ENCODE measurements around the gene MTERF2. TPM values are rescaled to one million over a fixed set of nuclear protein-coding genes. Genes with fewer than 3 reads are reported as not detected.

The MTERF2 gene
- total RNA-seq, 1 donor: 3.6 TPM

- no peak for TF ChIP-seq CTCF (IDR thresholded peaks at IDR 0.05; ENCODE audit: extremely low read depth, low read depth, low read length)
- Histone ChIP-seq H3K36me3 (ENCODE audit: insufficient read depth, low read length) (no peaks in the 10 kb centered on the region), H4K20me1 (ENCODE audit: insufficient read depth, low read length) (no peaks in the 10 kb centered on the region), H3K27me3 (ENCODE audit: insufficient read depth, low read length) (no peaks in the 10 kb centered on the region), H3K79me2 (ENCODE audit: insufficient read depth, low read length) (no peaks in the 10 kb centered on the region), H3K4me1 (ENCODE audit: insufficient read depth, low read length) (peaks cover 13% of the 10 kb centered on the region), H3K27ac (ENCODE audit: low read depth, low read length) (no peak overlapping the region), H3K4me2 (ENCODE audit: insufficient read depth, low read length) (no peak overlapping the region), H3K9me3 (ENCODE audit: low read depth, low read length) (no peaks in the 10 kb centered on the region), H3K4me3 (ENCODE audit: insufficient read depth, low read length) (no peak overlapping the region), H2AFZ (ENCODE audit: low read length) (no peak overlapping the region)
- no peak for DNase-seq (ENCODE audit: insufficient read length, low spot score, missing footprints)
These were observed 36.4 kb downstream of the MTERF2 start for GRCh38 chr12:106950591-106950990.

- H4K20me1 ChIP-seq (ENCODE audit: insufficient read depth, low read length): no peaks in the 10 kb centered on the region
- no peaks in the 10 kb centered on the region for H3K79me2 ChIP-seq (ENCODE audit: insufficient read depth, low read length)
- no peak for DNase-seq (ENCODE audit: insufficient read length, low spot score, missing footprints)
- no peak for TF ChIP-seq CTCF (IDR thresholded peaks at IDR 0.05; ENCODE audit: extremely low read depth, low read depth, low read length)
- H3K27me3 ChIP-seq (ENCODE audit: insufficient read depth, low read length): no peaks in the 10 kb centered on the region
- H3K9me3 ChIP-seq (ENCODE audit: low read depth, low read length): no peaks in the 10 kb centered on the region
- H2AFZ ChIP-seq (ENCODE audit: low read length): no peak overlapping the region
- no peak overlapping the region for H3K27ac ChIP-seq (ENCODE audit: low read depth, low read length)
- no peak overlapping the region for H3K4me3 ChIP-seq (ENCODE audit: insufficient read depth, low read length)
- H3K36me3 ChIP-seq (ENCODE audit: insufficient read depth, low read length): no peaks in the 10 kb centered on the region
- H3K4me2 ChIP-seq (ENCODE audit: insufficient read depth, low read length): no peak overlapping the region
- no peaks in the 10 kb centered on the region for H3K4me1 ChIP-seq (ENCODE audit: insufficient read depth, low read length)
These were observed 39.5 kb downstream of the MTERF2 start for GRCh38 chr12:106947461-106947860.

- Histone ChIP-seq H3K36me3 (ENCODE audit: insufficient read depth, low read length) (no peaks in the 10 kb centered on the region), H3K27me3 (ENCODE audit: insufficient read depth, low read length) (no peaks in the 10 kb centered on the region), H3K4me3 (ENCODE audit: insufficient read depth, low read length) (no peak overlapping the region), H3K27ac (ENCODE audit: low read depth, low read length) (no peak overlapping the region), H3K4me2 (ENCODE audit: insufficient read depth, low read length) (no peak overlapping the region), H4K20me1 (ENCODE audit: insufficient read depth, low read length) (no peaks in the 10 kb centered on the region), H3K4me1 (ENCODE audit: insufficient read depth, low read length) (no peaks in the 10 kb centered on the region), H3K79me2 (ENCODE audit: insufficient read depth, low read length) (no peaks in the 10 kb centered on the region), H2AFZ (ENCODE audit: low read length) (no peak overlapping the region), H3K9me3 (ENCODE audit: low read depth, low read length) (no peaks in the 10 kb centered on the region)
- no peak for TF ChIP-seq CTCF (IDR thresholded peaks at IDR 0.05; ENCODE audit: extremely low read depth, low read depth, low read length)
- no peak for DNase-seq (ENCODE audit: insufficient read length, low spot score, missing footprints)
These were observed 41.6 kb downstream of the MTERF2 start for GRCh38 chr12:106945261-106945851.

- TF ChIP-seq CTCF (IDR thresholded peaks at IDR 0.05; ENCODE audit: extremely low read depth, low read depth, low read length): no peak
- H3K4me3 ChIP-seq (ENCODE audit: insufficient read depth, low read length): no peak overlapping the region
- no peak overlapping the region for H2AFZ ChIP-seq (ENCODE audit: low read length)
- no peaks in the 10 kb centered on the region for H4K20me1 ChIP-seq (ENCODE audit: insufficient read depth, low read length)
- H3K4me2 ChIP-seq (ENCODE audit: insufficient read depth, low read length): no peak overlapping the region
- no peaks in the 10 kb centered on the region for H3K36me3 ChIP-seq (ENCODE audit: insufficient read depth, low read length)
- H3K79me2 ChIP-seq (ENCODE audit: insufficient read depth, low read length): no peaks in the 10 kb centered on the region
- no peaks in the 10 kb centered on the region for H3K27me3 ChIP-seq (ENCODE audit: insufficient read depth, low read length)
- no peak for DNase-seq (ENCODE audit: insufficient read length, low spot score, missing footprints)
- no peaks in the 10 kb centered on the region for H3K4me1 ChIP-seq (ENCODE audit: insufficient read depth, low read length)
- H3K9me3 ChIP-seq (ENCODE audit: low read depth, low read length): no peaks in the 10 kb centered on the region
- no peak overlapping the region for H3K27ac ChIP-seq (ENCODE audit: low read depth, low read length)
These were observed 44.2 kb downstream of the MTERF2 start for GRCh38 chr12:106942775-106943174.
